K562 (cell line): ENCODE data around the gene AGBL1. TPM values are rescaled to one million over a fixed set of nuclear protein-coding genes. Genes with fewer than 3 reads are reported as not detected.

ENCODE experiments used
- ATAC-seq: fragments of 200-7000 bp; cut with Tn5 transposase; 3 replicates; pipeline ENCODE4 v1.9.1; 2020; ENCODE audit warnings: moderate library complexity
- BruUV-seq: library from RNA; stranded (reverse); fragments of 400-500 nt; replicated peaks from 2 replicates; lab custom pipeline; 2021; lab: Mats Ljungman, UMichigan
- CTCF ChIA-PET: fragments of 300-600 bp; formaldehyde crosslinking; extraction: SDS; loops from one replicate; lab custom pipeline; 2021; ENCODE audit warnings: low intra/inter-chr PET ratio; lab: Yijun Ruan, JAX
- POLR2A ChIA-PET: fragments of 300-600, 350-650 bp; sonication (Branson Sonifier 250); formaldehyde crosslinking; extraction: SDS; loops from one replicate; lab custom pipeline; 2021; ENCODE audit warnings: antibody characterized with exemption, inconsistent platforms; lab: Yijun Ruan, JAX
- DNase-seq, 4 experiments: peaks; one replicate each; pipeline versions ENCODE4 v3.0.0 to v3.0.0-alpha.2; 2011 to 2018; ENCODE audit warnings: low spot score in 3 of 4, mixed read lengths in 3 of 4; ENCODE audit errors: extremely low read depth in 1 of 4
- FAIRE-seq: peaks from 2 replicates; lab custom pipeline; 2011; peaks lifted over from hg19 to GRCh38; lab: Jason Lieb, UNC
- H2AFZ ChIP-seq: 2 replicates; pipeline ENCODE4 v1.6.0; 2011; ENCODE audit warnings: low read depth, low read length, control low read depth, inconsistent platforms
- H3K27ac ChIP-seq: fragments of 200-600 bp; 3 replicates; pipeline ENCODE4 v1.8.0; 2011; ENCODE audit warnings: low read depth, mild to moderate bottlenecking, control low read depth, inconsistent platforms, low read length, moderate library complexity, mixed read lengths; ENCODE audit errors: extremely low read depth
- H3K27me3 ChIP-seq, 2 experiments: fragments of 300-600 bp in 1 of 2; 2 replicates in 1 of 2; 3 replicates in 1 of 2; pipeline versions ENCODE4 v1.6.0 to v1.8.0; 2011; ENCODE audit warnings: inconsistent platforms in 2 of 2, low read length in 2 of 2, mild to moderate bottlenecking in 1 of 2, mixed read lengths in 1 of 2, moderate library complexity in 1 of 2; ENCODE audit not compliant: control insufficient read depth in 2 of 2, insufficient read depth in 2 of 2
- H3K36me3 ChIP-seq: fragments of 300-600 bp; 3 replicates; pipeline ENCODE4 v1.8.0; 2011; ENCODE audit warnings: mild to moderate bottlenecking, low read length, inconsistent platforms; ENCODE audit not compliant: control insufficient read depth, insufficient read depth
- H3K4me1 ChIP-seq, 2 experiments: fragments of 200-600 bp in 1 of 2; replicated peaks in 1 of 2; 2 replicates in 1 of 2; 3 replicates in 1 of 2; pipeline versions ENCODE4 v1.5.1 to v1.8.0; 2011; ENCODE audit warnings: inconsistent platforms in 2 of 2, low read length in 2 of 2, mild to moderate bottlenecking in 1 of 2, mixed read lengths in 1 of 2, moderate library complexity in 1 of 2; ENCODE audit not compliant: control insufficient read depth in 2 of 2, insufficient read depth in 2 of 2
- H3K4me2 ChIP-seq: 2 replicates; pipeline ENCODE4 v1.6.1; 2011; ENCODE audit warnings: low read length, control low read depth, inconsistent platforms, mixed read lengths; ENCODE audit not compliant: insufficient read depth
- H3K4me3 ChIP-seq: fragments of 200-600 bp; sonication (generic), shearing (Covaris generic); 2 replicates; pipeline ENCODE4 v1.5.1; 2016; ENCODE audit warnings: control low read depth, inconsistent platforms
- H3K79me2 ChIP-seq: fragments of 200-600 bp; 3 replicates; pipeline ENCODE4 v1.8.0; 2011; ENCODE audit warnings: low read length, inconsistent platforms; ENCODE audit not compliant: control insufficient read depth, insufficient read depth
- H3K9ac ChIP-seq, 2 experiments: 2 replicates each; pipeline versions ENCODE4 v1.6.0 to v1.6.1; 2011; ENCODE audit warnings: low read depth in 2 of 2, low read length in 2 of 2, control low read depth in 1 of 2, inconsistent platforms in 1 of 2, mild to moderate bottlenecking in 1 of 2, mixed read lengths in 1 of 2; ENCODE audit not compliant: insufficient read depth in 1 of 2
- H3K9me1 ChIP-seq: one replicate; pipeline ENCODE4 v1.6.0; 2011; ENCODE audit warnings: inconsistent platforms, mild to moderate bottlenecking, low read length, moderate library complexity; ENCODE audit not compliant: control insufficient read depth, insufficient read depth
- H3K9me3 ChIP-seq: replicated peaks from 2 replicates; pipeline ENCODE4 v1.5.1; 2011; ENCODE audit warnings: low read depth, low read length, inconsistent platforms; ENCODE audit not compliant: control insufficient read depth, insufficient read depth
- H4K20me1 ChIP-seq: replicated peaks from 2 replicates; pipeline ENCODE4 v1.6.1; 2011; ENCODE audit warnings: low read length, inconsistent platforms, mixed read lengths; ENCODE audit not compliant: control insufficient read depth, insufficient read depth
- BDP1 ChIP-seq: IDR thresholded peaks from 3 replicates; pipeline ENCODE4 v1.6.1; 2011; ENCODE audit not compliant: insufficient read length, insufficient read depth
- GATAD2B ChIP-seq: fragments of 450-650 bp; IDR thresholded peaks from 2 replicates; pipeline ENCODE4 v1.6.1; 2017; ENCODE audit warnings: mild to moderate bottlenecking, borderline replicate concordance
- NRF1 ChIP-seq, 2 experiments: fragments of 450-650 bp; IDR thresholded peaks in 1 of 2; conservative IDR thresholded peaks in 1 of 2; 2 replicates each; pipeline ENCODE4 v1.6.1; 2014; ENCODE audit warnings: mild to moderate bottlenecking in 2 of 2
- PML ChIP-seq: IDR thresholded peaks from 2 replicates; pipeline ENCODE4 v1.6.1; 2012; ENCODE audit warnings: low read length, inconsistent platforms
- SP1 ChIP-seq: sonication (generic); formaldehyde crosslinking; IDR thresholded peaks from 2 replicates; pipeline ENCODE4 v1.8.1; 2022; ENCODE audit warnings: mild to moderate bottlenecking, missing genetic modification reagents
- STAT5A ChIP-seq: IDR thresholded peaks from 2 replicates; pipeline ENCODE4 v1.6.1; 2012; ENCODE audit warnings: low read length, inconsistent platforms, borderline replicate concordance
- ZNF146 ChIP-seq: IDR thresholded peaks from one replicate; pipeline ENCODE4 v1.6.1; 2018; ENCODE audit warnings: missing compliant biosample characterization; ENCODE audit not compliant: unreplicated experiment
- in situ Hi-C: fragments of 300-500 bp; cut with MboI; formaldehyde crosslinking; loops from 4 replicates; pipeline ENCODE4 v1.15.0; 2018; ENCODE audit warnings: inconsistent platforms, mixed read lengths
- intact Hi-C: fragments of 100-400 bp; cut with micrococcal nuclease; formaldehyde crosslinking; loops from 2 replicates; pipeline ENCODE4 v1.14.2; 2022
- polyA plus RNA-seq, 8 experiments: library from polyadenylated mRNA; depleted of rRNA in 4 of 8; stranded (reverse) in 5 of 8; unstranded in 3 of 8; fragments of >200 nt; fragmentation: Nextera tagmentation in 2 of 8; fragmentation: Illumina TruSeq in 1 of 8; extraction: Ambion mirVana in 2 of 8; extraction: Trizol in 1 of 8; gene quantifications; 2 replicates each; pipeline versions ENCODE4 v1.2.1 to v1.2.3, GENCODE V29; 2011 to 2014; ENCODE audit warnings: inconsistent platforms in 1 of 8, missing spikeins in 1 of 8
- total RNA-seq, 7 experiments: library from RNA; depleted of rRNA in 6 of 7; stranded (reverse); fragments of >200 nt in 6 of 7; fragmentation: Illumina TruSeq in 2 of 7; extraction: Trizol in 2 of 7; gene quantifications; 2 replicates each; pipeline versions ENCODE4 v1.2.1 to v1.2.3, GENCODE V29; 2011 to 2021; ENCODE audit warnings: low replicate concordance in 1 of 7
- TF ChIP-seq, protein P1 (sequence below): fragments of 450-650 bp; IDR thresholded peaks from 2 replicates; pipeline ENCODE4 v1.6.1; 2017; ENCODE audit warnings: antibody characterized with exemption

The AGBL1 gene
- total and polyA plus RNA-seq, 9 of the 15 experiments (the other 6 are each of a cell fraction or from before 2014, with no cell fraction given): not detected

DNA sequence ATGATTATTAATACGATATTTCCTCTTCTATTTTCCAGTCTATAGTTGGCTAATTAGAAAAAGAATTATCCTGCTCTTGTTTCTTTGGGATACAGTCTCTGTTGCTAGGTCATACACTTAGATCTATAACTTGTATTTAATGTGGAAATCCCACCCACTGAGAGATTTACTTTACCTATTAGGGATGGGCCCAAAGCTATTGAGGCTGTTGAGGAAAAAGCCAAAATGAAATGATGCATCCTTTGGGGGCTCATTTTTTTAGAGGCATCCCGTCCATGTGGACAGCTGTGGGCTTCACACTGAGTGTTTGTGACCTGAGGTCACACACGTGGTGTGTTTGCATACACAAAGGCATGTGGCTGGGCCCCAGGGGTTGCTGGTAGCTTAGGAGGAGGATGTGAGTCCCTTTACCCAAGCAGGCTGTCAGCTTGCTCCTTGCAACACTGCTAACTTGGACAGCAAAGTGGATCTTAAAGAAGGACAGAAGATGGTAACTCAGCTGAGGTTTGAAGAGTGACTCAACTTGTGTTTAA is 477.4 kb downstream of the AGBL1 start (continued):
- TF ChIP-seq, protein P1, sequence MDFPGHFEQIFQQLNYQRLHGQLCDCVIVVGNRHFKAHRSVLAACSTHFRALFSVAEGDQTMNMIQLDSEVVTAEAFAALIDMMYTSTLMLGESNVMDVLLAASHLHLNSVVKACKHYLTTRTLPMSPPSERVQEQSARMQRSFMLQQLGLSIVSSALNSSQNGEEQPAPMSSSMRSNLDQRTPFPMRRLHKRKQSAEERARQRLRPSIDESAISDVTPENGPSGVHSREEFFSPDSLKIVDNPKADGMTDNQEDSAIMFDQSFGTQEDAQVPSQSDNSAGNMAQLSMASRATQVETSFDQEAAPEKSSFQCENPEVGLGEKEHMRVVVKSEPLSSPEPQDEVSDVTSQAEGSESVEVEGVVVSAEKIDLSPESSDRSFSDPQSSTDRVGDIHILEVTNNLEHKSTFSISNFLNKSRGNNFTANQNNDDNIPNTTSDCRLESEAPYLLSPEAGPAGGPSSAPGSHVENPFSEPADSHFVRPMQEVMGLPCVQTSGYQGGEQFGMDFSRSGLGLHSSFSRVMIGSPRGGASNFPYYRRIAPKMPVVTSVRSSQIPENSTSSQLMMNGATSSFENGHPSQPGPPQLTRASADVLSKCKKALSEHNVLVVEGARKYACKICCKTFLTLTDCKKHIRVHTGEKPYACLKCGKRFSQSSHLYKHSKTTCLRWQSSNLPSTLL: no peak
- TF ChIP-seq SP1 (CRISPR knock-in tag) (no peak), NRF1 (conservative IDR thresholded peaks at IDR 0.05 in 1 of 2, IDR thresholded peaks at IDR 0.05 in 1 of 2) (no peak)

DNA sequence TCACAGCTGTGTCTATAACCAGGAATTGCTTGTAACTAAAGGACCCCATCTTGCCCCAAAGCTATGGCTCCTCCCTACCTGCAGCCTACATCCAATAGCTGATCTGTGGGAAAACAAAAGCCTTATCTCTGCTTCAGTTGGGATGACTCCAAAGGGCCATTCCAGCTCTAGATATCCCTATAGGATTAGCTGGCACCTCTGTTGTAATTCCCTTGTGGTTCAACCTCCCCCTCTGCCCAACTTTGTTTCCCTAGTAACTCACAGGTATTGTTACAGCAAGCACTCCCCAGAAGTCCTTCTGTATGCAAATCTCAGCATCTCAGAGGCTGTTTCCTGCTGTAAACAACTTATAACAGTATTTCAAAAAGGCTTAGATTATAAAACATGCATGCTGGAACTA is 478.6 kb downstream of the AGBL1 start:
- H3K4me2 ChIP-seq: no peak overlapping the region
- TF ChIP-seq BDP1: no peak
- no peak for TF ChIP-seq GATAD2B
- no peak for TF ChIP-seq STAT5A
- TF ChIP-seq PML: no peak
- no peak for TF ChIP-seq ZNF146 (CRISPR knock-in tag)
- no peaks in the 10 kb centered on the region for H3K4me1 ChIP-seq
- CTCF ChIA-PET: no interaction called here
- BruUV-seq: no TSS peak
- no peak for ATAC-seq
- POLR2A ChIA-PET: no interaction called here
- FAIRE-seq: no peak
- no peaks in the 10 kb centered on the region for H3K36me3 ChIP-seq
- intact Hi-C loops: no loop called here
- DNase-seq: no peak
- in situ Hi-C loops: no loop called here
- H3K9ac ChIP-seq: no peak overlapping the region
- H3K9me3 ChIP-seq: no peaks in the 10 kb centered on the region; the same call in 1 of the 2 replicates
- no peak overlapping the region for H2AFZ ChIP-seq
- no peaks in the 10 kb centered on the region for H3K9me1 ChIP-seq
- no peaks in the 10 kb centered on the region for H3K27me3 ChIP-seq
- no peak overlapping the region for H3K4me3 ChIP-seq
- H4K20me1 ChIP-seq: no peaks in the 10 kb centered on the region
- no peaks in the 10 kb centered on the region for H3K79me2 ChIP-seq
- no peak overlapping the region for H3K27ac ChIP-seq
